ENCODE measurements around the gene S1PR1. TPM values are rescaled to one million over a fixed set of nuclear protein-coding genes. Genes with fewer than 3 reads are reported as not detected.

S1PR1 gene
- total RNA-seq, 1 experiment from 2014 or later, result 0.24 TPM

- no peaks in the 10 kb centered on the region for H3K27me3 ChIP-seq (ENCODE audit: insufficient read depth, low read length)
- H3K14ac ChIP-seq (ENCODE audit: insufficient read depth, low read length), result no peak overlapping the region
- no peak overlapping the region for H4K91ac ChIP-seq (ENCODE audit: insufficient read length, low read depth, low read length)
- Mint-ChIP-seq H3K9me3 (no peaks in the 10 kb centered on the region), H3K27me3 (ENCODE audit: low read depth) (no peaks in the 10 kb centered on the region; the same call in 1 of the 2 replicates), H3K36me3 (ENCODE audit: insufficient read depth in 1 of 3, low read depth in 3 of 3) (no peaks in the 10 kb centered on the region), H3K27ac (no peak overlapping the region), H3K4me3 (no peak overlapping the region), H3K4me1 (peaks cover 5% of the 10 kb centered on the region in 2 experiments; a peak in 1 of 4 replicates)
- H3K9me3 ChIP-seq (ENCODE audit: control insufficient read depth, low read depth, low read length), result no peaks in the 10 kb centered on the region
- no peaks in the 10 kb centered on the region for H3K23me2 ChIP-seq (ENCODE audit: insufficient read length, low read depth, low read length, poor library complexity, severe bottlenecking)
- no peak for TF ChIP-seq CTCF (conservative IDR thresholded peaks at IDR 0.05)
- WGBS (ENCODE audit: extremely low coverage, insufficient read length, low lambda C conversion rate), result no CpG with 5 or more reads among the region's 10 CpGs
- H2AK5ac ChIP-seq (ENCODE audit: insufficient read length, low read length), result no peak overlapping the region
- H3K56ac ChIP-seq (ENCODE audit: insufficient read length, low read depth, low read length), result no peak overlapping the region
- H4K5ac ChIP-seq (ENCODE audit: insufficient read length, low read depth, low read length), result no peak overlapping the region
- no peak overlapping the region for H3K23ac ChIP-seq (ENCODE audit: insufficient read length, low read depth, low read length)
- H3K79me2 ChIP-seq (ENCODE audit: insufficient read depth, low read length), result no peaks in the 10 kb centered on the region
- H3K4me1 ChIP-seq (ENCODE audit: insufficient read depth, low read length), result peaks cover 3% of the 10 kb centered on the region; the same call in 1 of the 2 replicates
- no peak overlapping the region for H2BK12ac ChIP-seq (ENCODE audit: insufficient read length, low read depth, low read length)
- no peak overlapping the region for H2BK5ac ChIP-seq (ENCODE audit: insufficient read length, low read length)
- H2BK120ac ChIP-seq (ENCODE audit: low read depth, low read length, poor library complexity, severe bottlenecking), result no peak overlapping the region
- no peak overlapping the region for H3K18ac ChIP-seq (ENCODE audit: insufficient read length, low read depth, low read length)
- no peak overlapping the region for H2BK20ac ChIP-seq (ENCODE audit: low read depth, low read length, poor library complexity, severe bottlenecking)
- no peak overlapping the region for H2AFZ ChIP-seq (ENCODE audit: low read length)
- H2BK15ac ChIP-seq (ENCODE audit: low read depth, low read length), result no peak overlapping the region
- H3K4ac ChIP-seq (ENCODE audit: low read depth, low read length), result no peak overlapping the region
- H3K79me1 ChIP-seq (ENCODE audit: insufficient read depth, low read depth, low read length, poor library complexity, severe bottlenecking), result no peaks in the 10 kb centered on the region
- no peak for DNase-seq
- no peaks in the 10 kb centered on the region for H4K20me1 ChIP-seq (ENCODE audit: control insufficient read depth, insufficient read depth, insufficient read length)
- no peak overlapping the region for H4K8ac ChIP-seq (replicated peaks; ENCODE audit: insufficient read length, low read depth, low read length)
- H3K27ac ChIP-seq (ENCODE audit: insufficient read length, low read depth, low read length), result no peak overlapping the region
- H3K9ac ChIP-seq (ENCODE audit: extremely low read depth, insufficient read length, low read length), result no peak overlapping the region
- H3T11ph ChIP-seq (ENCODE audit: low read length), result no peak overlapping the region
- no peak overlapping the region for H3K4me2 ChIP-seq (ENCODE audit: insufficient read depth, insufficient read length, low read length)
Observed at GRCh38 chr1:101282314-101283038, 45.7 kb downstream of the S1PR1 start.

All from H9 (cell line).